ENCODE data around the gene SSTR3.
A peak's percentile ranks its signal among the peaks of the same experiment; 100 is the strongest.

The SSTR3 gene

GRCh38 chr22:37198258-37199102 is 13.8 kb downstream of the SSTR3 start:
- peak in 56 of 58 donors; percentile 18 to 88 (median 66) for DNase-seq

GRCh38 chr22:37197451-37198257 is 14.6 kb downstream of the SSTR3 start:
- peak in 4 of 58 donors; percentile 27 to 70 (median 58) for DNase-seq

DNA sequence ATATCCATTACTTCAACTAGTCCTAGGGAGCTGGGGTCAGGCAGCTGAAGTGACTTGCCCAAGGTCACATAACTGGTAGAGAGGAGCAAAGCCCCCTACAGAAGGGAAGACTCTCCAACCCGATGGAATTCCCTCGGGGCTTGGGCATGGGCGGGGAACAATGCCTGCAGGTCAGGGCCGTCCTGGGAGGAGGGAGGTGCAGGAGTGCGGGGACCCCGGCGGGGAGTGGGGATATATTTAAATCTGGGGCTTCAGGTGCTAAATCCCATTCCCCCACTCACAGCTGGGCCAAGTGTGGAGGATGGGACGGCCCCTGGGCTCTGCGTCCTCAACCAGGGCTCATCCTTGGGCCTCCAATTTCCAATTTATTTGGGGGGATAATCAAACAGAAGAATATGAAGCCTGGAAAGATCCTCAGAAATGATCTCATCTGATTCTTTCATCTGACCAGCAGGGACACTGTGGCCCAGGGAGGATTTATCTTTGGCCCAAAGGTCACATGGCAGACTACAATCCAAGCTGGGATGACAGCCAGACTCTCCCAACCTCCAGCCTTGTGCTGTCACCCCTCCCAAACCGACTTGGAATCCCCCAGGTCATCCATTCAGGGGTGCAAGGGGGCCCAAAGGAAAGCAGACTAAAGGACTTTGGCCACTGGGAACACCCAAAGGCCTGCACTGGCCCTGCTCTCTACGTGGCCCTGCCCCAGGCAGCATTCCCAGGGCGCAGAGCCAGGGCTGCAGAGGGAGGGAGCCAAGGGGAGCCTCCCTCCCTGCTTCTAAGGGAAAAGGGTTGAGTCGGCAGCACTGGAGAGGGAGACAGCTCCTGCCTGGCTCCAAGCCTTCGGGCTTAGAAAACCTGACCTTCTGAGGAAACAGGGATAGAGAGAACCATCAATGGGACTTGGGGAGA is 15.5 kb downstream of the SSTR3 start:
- DNase-seq = peak in 25 of 58 donors; percentile 12 to 83 (median 45)

GRCh38 chr22:37195921-37196320 is 16.4 kb downstream of the SSTR3 start:
- no peak for DNase-seq

DNA sequence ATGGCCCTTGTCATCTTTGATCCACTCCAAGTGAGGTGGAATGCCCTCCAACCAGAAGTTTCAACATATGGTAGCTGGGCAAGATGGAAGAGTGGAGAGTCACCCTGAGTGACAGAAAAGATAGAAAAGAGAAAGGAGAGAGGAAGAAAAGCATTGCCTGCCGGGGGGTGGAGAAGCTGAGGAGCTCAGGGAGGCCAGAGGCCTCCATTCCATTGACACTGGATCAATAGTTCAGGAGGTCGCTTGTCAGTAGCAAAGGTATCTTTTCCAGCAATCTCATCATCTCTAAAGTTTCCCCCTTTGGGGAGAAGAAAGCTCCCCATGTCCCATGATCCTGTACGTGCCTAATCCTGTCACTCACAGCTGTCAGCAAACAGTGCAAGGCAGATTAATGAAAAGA is 17.5 kb downstream of the SSTR3 start:
- DNase-seq = no peak

- DNase-seq = peak in 2 of 58 donors; percentile 9 to 26
Measured at GRCh38 chr22:37193629-37194191, 18.6 kb downstream of the SSTR3 start.

GRCh38 chr22:37192741-37193140 is 19.5 kb downstream of the SSTR3 start:
- no peak for DNase-seq

- no peak for DNase-seq
Measured at GRCh38 chr22:37192204-37192603, 20.1 kb downstream of the SSTR3 start.

DNA sequence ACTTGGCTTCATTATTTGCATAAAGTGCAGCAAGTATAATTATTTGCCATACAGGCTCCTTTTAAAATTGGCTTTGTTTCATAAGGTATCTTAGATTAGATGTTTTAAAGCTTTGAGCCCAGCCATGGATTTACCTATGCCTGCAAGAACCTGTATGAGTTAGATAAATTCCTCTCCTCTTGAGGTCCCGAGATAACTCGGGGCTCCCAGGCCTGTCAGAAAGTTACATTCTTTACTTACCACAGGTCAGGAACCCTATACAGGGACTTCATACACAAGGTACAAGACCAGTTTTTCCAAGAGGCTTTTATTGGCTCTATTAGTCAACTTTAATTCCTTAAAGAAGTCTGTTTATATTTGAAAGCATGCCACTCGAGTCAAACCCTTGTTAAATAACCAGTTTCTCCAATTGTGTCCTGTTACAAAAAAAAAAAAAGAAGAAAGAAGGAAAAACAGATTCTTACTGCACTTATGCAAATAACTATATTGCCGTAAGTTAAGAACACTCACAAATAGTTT is 22.0 kb downstream of the SSTR3 start:
- no peak for DNase-seq

DNA sequence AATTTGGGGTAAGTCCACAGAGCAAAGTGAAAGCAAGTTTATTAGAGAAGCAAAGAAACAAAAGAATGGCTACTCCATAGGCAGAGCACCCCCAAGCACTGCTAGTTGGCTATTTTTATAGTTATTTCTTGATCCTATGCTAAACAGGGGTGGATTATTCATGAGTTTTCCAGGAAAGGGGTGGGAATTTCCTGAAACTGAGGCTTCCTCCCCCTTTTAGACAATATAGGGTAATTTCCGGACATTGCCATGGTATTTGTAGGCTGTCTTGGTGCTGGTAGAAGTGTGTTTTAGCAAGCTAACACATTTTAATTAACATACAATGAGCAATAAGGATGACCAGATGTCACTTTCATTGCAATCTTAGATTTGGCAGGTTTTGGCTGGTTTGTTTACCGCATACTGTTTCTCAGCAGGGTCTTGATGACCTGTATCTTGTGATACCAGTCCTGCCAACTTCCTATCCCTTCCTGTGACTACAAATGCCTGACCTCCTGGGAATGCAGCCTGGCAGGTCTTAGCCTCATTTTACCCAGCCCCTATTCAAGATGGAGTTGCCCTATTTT is 23.3 kb downstream of the SSTR3 start:
- no peak for DNase-seq

GRCh38 chr22:37187891-37188761 is 24.2 kb downstream of the SSTR3 start, which contains the start of gene C1QTNF6:
Gene C1QTNF6, minus strand, starts transcription at chr22:37188247. Its CDS starts 34 bp downstream, at chr22:37188213.
- no peak for DNase-seq

DNA sequence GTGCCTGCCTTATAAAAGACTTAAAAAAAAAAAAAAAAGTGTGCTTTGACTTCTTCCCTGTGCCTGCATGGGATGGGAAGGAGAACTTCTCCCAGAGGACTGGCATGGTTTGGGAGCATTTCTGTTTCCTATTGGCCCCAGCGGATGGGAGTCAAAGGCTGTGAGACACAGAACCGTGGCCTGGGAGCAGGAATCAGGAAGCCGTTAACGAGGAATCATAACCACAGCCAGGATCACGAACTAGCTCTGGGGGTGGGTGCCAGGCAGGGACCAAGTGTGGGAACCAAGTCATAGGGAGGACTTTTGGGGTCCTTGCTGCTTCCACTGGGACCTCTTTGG is 24.8 kb downstream of the SSTR3 start:
- DNase-seq = no peak

- DNase-seq = no peak
Measured at GRCh38 chr22:37186997-37187522, 25.2 kb downstream of the SSTR3 start.

GRCh38 chr22:37186228-37186996 is 25.9 kb downstream of the SSTR3 start:
- no peak for DNase-seq

DNA sequence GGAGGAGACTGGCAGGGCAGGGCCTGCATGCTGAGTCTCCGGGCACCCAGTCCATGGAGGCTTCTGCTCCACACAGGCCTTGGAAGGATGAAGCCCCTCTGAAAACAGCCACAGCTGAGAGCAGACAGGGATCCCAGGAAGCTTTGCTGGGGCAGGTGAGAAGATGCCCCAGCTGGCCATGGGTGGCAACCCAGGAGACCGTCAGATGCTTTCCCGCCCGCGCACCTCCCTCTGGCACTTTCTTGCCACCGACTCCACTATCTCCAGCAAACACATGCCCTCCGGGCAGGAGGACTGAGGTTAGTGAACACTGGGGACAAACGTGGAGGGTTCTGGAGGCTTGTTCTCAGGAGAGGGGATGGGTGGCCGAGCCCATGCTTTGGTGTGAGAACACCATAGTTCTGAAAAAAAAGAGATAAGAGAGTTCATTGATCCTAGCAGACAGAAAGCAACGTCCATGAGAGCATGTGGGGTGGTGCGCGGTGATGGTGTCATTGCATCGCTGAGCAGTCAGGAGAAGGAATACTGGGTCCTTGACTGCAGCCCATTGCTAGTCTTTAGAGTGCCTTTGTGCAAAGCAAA is 26.5 kb downstream of the SSTR3 start:
- no peak for DNase-seq

GRCh38 chr22:37184816-37185541 is 27.3 kb downstream of the SSTR3 start:
- no peak for DNase-seq

DNA sequence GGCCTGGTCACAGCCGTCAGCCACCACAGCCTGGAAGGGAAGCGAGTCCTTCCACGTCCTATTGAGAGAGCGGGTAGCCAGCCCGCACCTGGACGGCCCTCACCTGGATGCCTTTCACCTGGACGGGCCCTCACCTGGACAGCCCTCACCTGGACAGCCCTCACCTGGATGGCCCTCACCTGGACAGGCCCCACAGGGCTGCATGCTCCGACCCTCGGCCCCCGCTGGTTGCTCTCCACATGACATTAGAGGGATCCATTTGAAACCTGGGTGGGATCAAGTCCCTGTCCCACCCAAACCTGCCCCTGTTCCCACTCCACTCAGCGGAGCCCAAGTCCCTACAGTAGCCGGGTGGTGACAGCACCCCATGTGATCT is 27.9 kb downstream of the SSTR3 start:
- no peak for DNase-seq
